Naive thymus-derived CD4-positive, alpha-beta T cell (primary cell): ENCODE results near the gene GET4. TPM values are rescaled to one million over a fixed set of nuclear protein-coding genes. Genes with fewer than 3 reads are reported as not detected.
A peak's percentile ranks its signal among the peaks of the same experiment; 100 is the strongest.

ENCODE experiments used
- ATAC-seq: fragments of 150-1000 bp; cut with Tn5 transposase; 2 replicates; pipeline ENCODE4 v1.10.0; 2021; ENCODE audit warnings: mild to moderate bottlenecking, moderate library complexity
- CTCF ChIA-PET: fragments of 350-600 bp; sonication (Branson Sonifier 250); formaldehyde crosslinking; loops from one replicate; lab custom pipeline; 2021; ENCODE audit warnings: antibody characterized with exemption; lab: Charles Lee
- POLR2A ChIA-PET: fragments of 350-600 bp; sonication (Branson Sonifier 250); formaldehyde crosslinking; loops from one replicate; lab custom pipeline; 2021; ENCODE audit warnings: antibody characterized with exemption, inconsistent platforms; lab: Charles Lee
- DNase-seq, 9 donors: peaks; one replicate each; pipeline versions ENCODE4 v3.0.0 to v3.0.0-alpha.2; 2020 to 2022; ENCODE audit warnings: mixed read lengths in 1 of 9
- H3K27ac ChIP-seq: one replicate; pipeline ENCODE4 v1.7.0; 2013; ENCODE audit warnings: mild to moderate bottlenecking, low read depth, low read length, moderate library complexity
- H3K27me3 ChIP-seq, 2 donors: one replicate each; pipeline ENCODE4 v1.7.0; 2013; ENCODE audit warnings: low read length in 2 of 2, mild to moderate bottlenecking in 2 of 2, moderate library complexity in 2 of 2; ENCODE audit not compliant: control insufficient read depth in 2 of 2, insufficient read depth in 2 of 2
- H3K36me3 ChIP-seq, 3 experiments: 1 replicate in 2 of 3; 2 replicates in 1 of 3; pipeline ENCODE4 v1.7.0; 2013; ENCODE audit warnings: low read length in 3 of 3, mild to moderate bottlenecking in 3 of 3, moderate library complexity in 1 of 3; ENCODE audit not compliant: insufficient read depth in 3 of 3, control insufficient read depth in 2 of 3
- H3K4me1 ChIP-seq, 2 donors: one replicate each; pipeline ENCODE4 v1.7.0; 2013; ENCODE audit warnings: low read length in 2 of 2, mild to moderate bottlenecking in 2 of 2, moderate library complexity in 1 of 2; ENCODE audit not compliant: control insufficient read depth in 2 of 2, insufficient read depth in 2 of 2
- H3K4me3 ChIP-seq: 2 replicates; pipeline ENCODE4 v1.7.0; 2013; ENCODE audit warnings: mild to moderate bottlenecking, low read length
- H3K9me3 ChIP-seq, 3 experiments: 1 replicate in 2 of 3; 2 replicates in 1 of 3; pipeline ENCODE4 v1.7.0; 2013; ENCODE audit warnings: low read length in 3 of 3; ENCODE audit not compliant: control insufficient read depth in 2 of 3
- H3K27ac Mint-ChIP-seq, 9 donors: one replicate each; pipeline ENCODE4 v1.8.0; 2020 to 2022; ENCODE audit warnings: mixed read lengths in 9 of 9, mild to moderate bottlenecking in 8 of 9, moderate library complexity in 5 of 9, inconsistent platforms in 2 of 9
- H3K27me3 Mint-ChIP-seq, 5 donors: one replicate each; pipeline ENCODE4 v1.8.0; 2021 to 2022; ENCODE audit warnings: mixed read lengths in 5 of 5, mild to moderate bottlenecking in 1 of 5
- H3K36me3 Mint-ChIP-seq, 5 donors: one replicate each; pipeline ENCODE4 v1.8.0; 2020 to 2022; ENCODE audit warnings: mixed read lengths in 5 of 5, mild to moderate bottlenecking in 3 of 5, inconsistent platforms in 1 of 5
- H3K4me1 Mint-ChIP-seq, 7 donors: one replicate each; pipeline ENCODE4 v1.8.0; 2020 to 2022; ENCODE audit warnings: mixed read lengths in 7 of 7, mild to moderate bottlenecking in 3 of 7, inconsistent platforms in 1 of 7
- H3K4me3 Mint-ChIP-seq, 10 donors: one replicate each; pipeline ENCODE4 v1.8.0; 2020 to 2022; ENCODE audit warnings: mild to moderate bottlenecking in 10 of 10, mixed read lengths in 10 of 10, moderate library complexity in 6 of 10, inconsistent platforms in 2 of 10
- H3K9me3 Mint-ChIP-seq, 11 donors: one replicate each; pipeline ENCODE4 v1.8.0; 2020 to 2022; ENCODE audit warnings: mixed read lengths in 11 of 11, mild to moderate bottlenecking in 4 of 11, inconsistent platforms in 1 of 11, moderate library complexity in 1 of 11
- intact Hi-C, 2 donors: fragments of 100-400 bp; cut with micrococcal nuclease; formaldehyde crosslinking; loops; one replicate each; pipeline ENCODE4 v1.15.1; 2023
- polyA plus RNA-seq, 2 donors: library from polyadenylated mRNA; unstranded; fragments of 300-500 nt; fragmentation: Illumina TruSeq; gene quantifications; one replicate each; pipeline ENCODE4 v1.2.3, GENCODE V29; 2021
- total RNA-seq, 6 experiments: library from RNA in 5 of 6; stranded (reverse) in 5 of 6; gene quantifications; 1 replicate in 5 of 6; 2 replicates in 1 of 6; pipeline ENCODE4 v1.2.3 and lab custom pipeline; 2021 to 2026

GET4 gene
- total and polyA plus RNA-seq, 7 experiments from 2014 or later = 20.5 to 82.1 (median 51.8) TPM

- intact Hi-C loops = no loop called here
- Mint-ChIP-seq H3K4me3 (no peak overlapping the region), H3K27ac (no peak overlapping the region), H3K4me1 (peaks cover 0 to 36% (median 29%) of the 10 kb centered on the region in 7 donors), H3K27me3 (no peaks in the 10 kb centered on the region), H3K36me3 (peaks cover 0 to 11% (median 5%) of the 10 kb centered on the region in 5 donors), H3K9me3 (peaks cover 0 to 1% (median 0%) of the 10 kb centered on the region in 11 donors)
- H3K4me3 ChIP-seq = no peak overlapping the region
- DNase-seq (no peak), ATAC-seq (no peak)
- no peaks in the 10 kb centered on the region for H3K4me1 ChIP-seq
- H3K36me3 ChIP-seq = peaks cover 0 to 58% (median 19%) of the 10 kb centered on the region in 3 experiments
- ChIA-PET POLR2A (interaction anchor here (0.7 to 0.8 kb wide), 2 partner anchors 9 to 45 kb away, joined by 4 to 5 read pairs; partner anchors contain the start of gene GET4), CTCF (no interaction called here)
- H3K27me3 ChIP-seq = no peaks in the 10 kb centered on the region
- H3K27ac ChIP-seq = no peak overlapping the region
- no peaks in the 10 kb centered on the region for H3K9me3 ChIP-seq
Measured at GRCh38 chr7:885261-885892, 9.0 kb downstream of the GET4 start.

DNA sequence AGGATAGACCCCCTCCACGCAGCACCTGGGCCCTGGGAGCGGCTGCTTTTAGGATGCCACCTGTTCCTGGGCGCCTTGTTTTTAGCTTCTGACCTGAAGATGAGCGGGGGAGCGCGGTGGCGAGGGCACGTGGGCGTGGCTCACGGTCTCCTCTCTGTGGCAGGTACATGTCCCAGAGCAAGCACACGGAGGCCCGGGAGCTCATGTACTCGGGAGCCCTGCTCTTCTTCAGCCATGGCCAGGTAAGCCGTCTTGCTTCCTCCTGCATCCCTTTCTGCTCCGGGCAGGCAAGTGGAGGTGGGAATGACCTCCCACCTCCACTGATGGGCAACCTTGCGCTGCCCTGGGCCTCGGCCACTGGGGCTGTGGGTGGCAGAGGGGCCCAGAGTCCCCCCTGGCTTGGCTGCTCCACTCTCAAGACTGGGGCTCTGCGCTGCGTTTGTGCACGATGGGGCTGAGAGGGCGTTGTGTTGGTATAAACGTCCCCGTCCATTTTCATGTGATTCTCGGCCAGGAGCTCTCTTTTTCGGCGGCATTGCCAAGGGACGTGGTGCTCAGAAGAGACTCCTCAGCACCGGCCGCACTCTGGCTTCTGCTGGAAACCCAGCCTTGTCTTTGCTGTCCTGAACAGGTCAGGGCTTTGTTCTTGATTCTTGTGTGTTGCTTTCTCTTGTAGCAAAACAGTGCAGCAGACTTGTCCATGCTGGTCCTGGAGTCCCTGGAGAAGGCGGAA, 9.7 kb downstream of the GET4 start:
- Histone ChIP-seq H3K4me3 (no peak overlapping the region), H3K27me3 (no peaks in the 10 kb centered on the region), H3K4me1 (no peaks in the 10 kb centered on the region), H3K27ac (no peak overlapping the region), H3K9me3 (no peaks in the 10 kb centered on the region), H3K36me3 (peaks cover 0 to 65% (median 19%) of the 10 kb centered on the region in 3 experiments)
- ATAC-seq (no peak), DNase-seq (no peak)
- Mint-ChIP-seq H3K36me3 (peaks cover 0 to 18% (median 8%) of the 10 kb centered on the region in 5 donors), H3K27me3 (no peaks in the 10 kb centered on the region), H3K4me3 (no peak overlapping the region), H3K9me3 (peaks cover 0 to 1% (median 0%) of the 10 kb centered on the region in 11 donors), H3K4me1 (peaks cover 0 to 31% (median 25%) of the 10 kb centered on the region in 7 donors), H3K27ac (no peak overlapping the region)
- intact Hi-C loops = no loop called here
- POLR2A ChIA-PET = interaction anchor here (0.8 kb wide), 1 partner anchor 10 kb away, joined by 4 read pairs; the partner anchor contains the start of gene GET4
- CTCF ChIA-PET = no interaction called here

- no peak overlapping the region for H3K4me3 ChIP-seq
- Mint-ChIP-seq H3K9me3 (peaks cover 0 to 1% (median 0%) of the 10 kb centered on the region in 11 donors), H3K27me3 (no peaks in the 10 kb centered on the region), H3K36me3 (peaks cover 0 to 19% (median 8%) of the 10 kb centered on the region in 5 donors), H3K4me3 (peak overlapping the region in 1 of 10 donors; percentile 55), H3K27ac (no peak overlapping the region), H3K4me1 (peaks cover 0 to 29% (median 21%) of the 10 kb centered on the region in 7 donors)
- CTCF ChIA-PET = interaction anchor here (0.6 kb wide), 1 partner anchor 302 kb away, joined by 3 read pairs; no protein-coding TSS in a partner anchor
- H3K36me3 ChIP-seq = peaks cover 0 to 70% (median 19%) of the 10 kb centered on the region in 3 experiments
- DNase-seq (no peak), ATAC-seq (no peak)
- H3K4me1 ChIP-seq = no peaks in the 10 kb centered on the region
- POLR2A ChIA-PET = no interaction called here
- no peaks in the 10 kb centered on the region for H3K9me3 ChIP-seq
- no peak overlapping the region for H3K27ac ChIP-seq
- H3K27me3 ChIP-seq = no peaks in the 10 kb centered on the region
- intact Hi-C loops = no loop called here
Measured at GRCh38 chr7:886626-887487, 10.5 kb downstream of the GET4 start.

DNA sequence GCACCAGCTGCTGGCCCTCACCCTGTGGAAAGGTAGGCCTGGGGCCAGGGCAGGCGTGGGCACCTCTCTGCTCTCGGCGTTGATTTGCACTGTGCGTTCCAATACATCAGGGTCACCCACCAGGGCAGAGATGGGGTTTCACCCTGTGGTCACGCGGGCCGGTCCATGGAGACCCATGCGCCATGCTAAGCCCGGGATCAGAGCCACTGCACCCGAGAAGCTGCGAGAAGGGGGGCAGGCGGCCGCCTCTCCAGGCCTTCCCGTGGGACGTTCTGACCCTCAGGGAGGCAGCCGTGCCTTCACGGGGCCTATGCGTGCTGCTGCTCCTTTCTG, 11.1 kb downstream of the GET4 start:
- H3K4me3 Mint-ChIP-seq = no peak overlapping the region
- DNase-seq (no peak), ATAC-seq (no peak)
- H3K36me3 ChIP-seq = peaks cover 0 to 72% (median 21%) of the 10 kb centered on the region in 3 experiments
- no peak overlapping the region for H3K27ac ChIP-seq
- H3K4me3 ChIP-seq = no peak overlapping the region
- no peaks in the 10 kb centered on the region for H3K27me3 Mint-ChIP-seq
- peaks cover 0 to 24% (median 17%) of the 10 kb centered on the region in 7 donors for H3K4me1 Mint-ChIP-seq
- peaks cover 0 to 23% (median 10%) of the 10 kb centered on the region in 5 donors for H3K36me3 Mint-ChIP-seq
- POLR2A ChIA-PET = no interaction called here
- H3K27me3 ChIP-seq = no peaks in the 10 kb centered on the region
- no peaks in the 10 kb centered on the region for H3K4me1 ChIP-seq
- H3K27ac Mint-ChIP-seq = no peak overlapping the region
- no peaks in the 10 kb centered on the region for H3K9me3 ChIP-seq
- intact Hi-C loops = no loop called here
- CTCF ChIA-PET = interaction anchor here (0.6 kb wide), 1 partner anchor 302 kb away, joined by 3 read pairs; no protein-coding TSS in a partner anchor
- H3K9me3 Mint-ChIP-seq = peaks cover 0 to 1% (median 0%) of the 10 kb centered on the region in 11 donors

- no peak overlapping the region for H3K4me3 ChIP-seq
- DNase-seq (no peak), ATAC-seq (no peak)
- no peak overlapping the region for H3K27ac ChIP-seq
- ChIA-PET CTCF (no interaction called here), POLR2A (no interaction called here)
- intact Hi-C loops = no loop called here
- Mint-ChIP-seq H3K27me3 (no peaks in the 10 kb centered on the region), H3K36me3 (peaks cover 0 to 32% (median 14%) of the 10 kb centered on the region in 5 donors), H3K27ac (no peak overlapping the region), H3K4me3 (no peak overlapping the region), H3K9me3 (peaks cover 0 to 1% (median 0%) of the 10 kb centered on the region in 11 donors), H3K4me1 (peaks cover 0 to 21% (median 9%) of the 10 kb centered on the region in 7 donors)
- H3K9me3 ChIP-seq = no peaks in the 10 kb centered on the region
- H3K27me3 ChIP-seq = no peaks in the 10 kb centered on the region
- peaks cover 0 to 76% (median 21%) of the 10 kb centered on the region in 3 experiments for H3K36me3 ChIP-seq
- no peaks in the 10 kb centered on the region for H3K4me1 ChIP-seq
Measured at GRCh38 chr7:888081-889024, 12.0 kb downstream of the GET4 start.
